ENCODE measurements around the gene HBP1. TPM values are rescaled to one million over a fixed set of nuclear protein-coding genes. Genes with fewer than 3 reads are reported as not detected.

HBP1 gene, protein sequence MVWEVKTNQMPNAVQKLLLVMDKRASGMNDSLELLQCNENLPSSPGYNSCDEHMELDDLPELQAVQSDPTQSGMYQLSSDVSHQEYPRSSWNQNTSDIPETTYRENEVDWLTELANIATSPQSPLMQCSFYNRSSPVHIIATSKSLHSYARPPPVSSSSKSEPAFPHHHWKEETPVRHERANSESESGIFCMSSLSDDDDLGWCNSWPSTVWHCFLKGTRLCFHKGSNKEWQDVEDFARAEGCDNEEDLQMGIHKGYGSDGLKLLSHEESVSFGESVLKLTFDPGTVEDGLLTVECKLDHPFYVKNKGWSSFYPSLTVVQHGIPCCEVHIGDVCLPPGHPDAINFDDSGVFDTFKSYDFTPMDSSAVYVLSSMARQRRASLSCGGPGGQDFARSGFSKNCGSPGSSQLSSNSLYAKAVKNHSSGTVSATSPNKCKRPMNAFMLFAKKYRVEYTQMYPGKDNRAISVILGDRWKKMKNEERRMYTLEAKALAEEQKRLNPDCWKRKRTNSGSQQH
- total RNA-seq (2022; extraction: Qiagen RNA extraction; ENCODE audit: low read depth): 18.8 to 28.1 TPM (median 23.2 TPM) in 5 replicates

GRCh38 chr7:107168233-107169119 lies at the start of gene HBP1:
Gene HBP1 (plus strand): TSS chr7:107169003. CDS start chr7:107179894, 10,891 bp downstream.

Other genes starting within 250 kb of the HBP1 start
- 1.7 to 3.9 TPM (median 3.3 TPM) in 5 replicates for gene PRKAR2B, start 124.3 kb upstream of the HBP1 start, total RNA-seq (2022; extraction: Qiagen RNA extraction; ENCODE audit: low read depth)